Mucosa of descending colon (tissue), 3 donors: ENCODE results near the gene ADAMTS19. TPM values are rescaled to one million over a fixed set of nuclear protein-coding genes. Genes with fewer than 3 reads are reported as not detected.

Experiments used
- ATAC-seq: fragments of 200-7000 bp; cut with Tn5 transposase; one replicate; pipeline ENCODE4 v1.9.1; 2020; ENCODE audit warnings: mild to moderate bottlenecking, moderate library complexity
- DNase-seq, 3 donors: peaks; one replicate each; pipeline ENCODE4 v3.0.0-alpha.2; 2020
- H3K36me3 ChIP-seq: fragments of 200-600 bp; one replicate; pipeline ENCODE4 v1.8.0; 2021; ENCODE audit warnings: low read depth, mild to moderate bottlenecking
- H3K4me1 ChIP-seq: fragments of 200-600 bp; one replicate; pipeline ENCODE4 v1.8.0; 2021; ENCODE audit warnings: low read depth, mild to moderate bottlenecking
- H3K4me3 ChIP-seq: fragments of 200-600 bp; one replicate; pipeline ENCODE4 v1.8.0; 2021; ENCODE audit warnings: mild to moderate bottlenecking
- H3K9me3 ChIP-seq: fragments of 200-600 bp; one replicate; pipeline ENCODE4 v1.8.0; 2021; ENCODE audit warnings: mild to moderate bottlenecking
- intact Hi-C, 2 donors: fragments of 100-400 bp; cut with DNase I in 1 of 2; cut with micrococcal nuclease in 1 of 2; formaldehyde crosslinking; loops; one replicate each; pipeline versions ENCODE4 v1.11.0 to v1.11.1; 2022; cut with DNase I, micrococcal nuclease
- total RNA-seq, 3 donors: library from RNA; stranded (reverse); fragmentation: NEBNext Ultra II Directional in 2 of 3; extraction: Animal tissue kit (Norgen Biotek cat#: 25700) in 2 of 3; gene quantifications; one replicate each; pipeline versions ENCODE4 v1.2.1 to v1.2.4, GENCODE V29; 2021 to 2023
- TF ChIP-seq, protein P1 (sequence below): fragments of 200-600 bp; IDR thresholded peaks from one replicate; pipeline ENCODE4 v1.8.0; 2022; ENCODE audit warnings: antibody characterized with exemption, mild to moderate bottlenecking
- donor health status: DM: no; HTN: no; CAD: no; lungs with moderate emphysema.
- donor health status: DM: no; HTN: no; CAD: no.
- donor health status: DM: no; HTN: yes; CAD: no.

The ADAMTS19 gene
- total RNA-seq, 3 donors from 2014 or later, result 0.12 to 1.6 (median 0.75) TPM

DNA sequence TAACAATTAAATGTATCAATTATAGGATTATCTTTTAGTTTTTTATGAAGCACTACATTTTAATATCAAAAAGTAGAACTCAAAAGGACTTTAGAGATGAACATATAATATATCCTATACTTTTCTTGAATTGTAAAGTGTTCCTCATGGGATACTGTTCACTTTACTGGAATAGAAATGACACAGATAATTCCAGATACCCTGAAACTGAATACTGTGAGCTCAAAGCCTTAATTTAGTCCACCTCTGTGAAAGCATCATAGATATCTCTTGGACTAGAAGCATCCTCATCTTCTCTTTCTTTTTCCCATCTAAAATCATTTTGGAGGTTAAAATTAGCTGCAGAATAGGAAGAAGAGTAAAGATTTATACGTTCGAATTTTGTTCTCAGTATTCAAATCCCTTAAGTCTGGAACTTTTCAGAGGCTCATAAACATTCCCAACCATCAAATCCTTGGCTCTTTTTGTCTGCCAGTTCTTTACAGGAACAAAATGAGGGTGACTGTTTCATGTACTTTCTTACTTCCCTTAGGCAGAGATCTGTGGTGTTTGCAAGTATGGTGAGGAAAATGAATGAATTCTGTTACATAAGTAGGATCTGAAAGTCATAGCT lies 49.4 kb downstream of the ADAMTS19 start:
- no peak for ATAC-seq
- no peak for DNase-seq
- no peak overlapping the region for H3K4me3 ChIP-seq
- TF ChIP-seq, protein P1, sequence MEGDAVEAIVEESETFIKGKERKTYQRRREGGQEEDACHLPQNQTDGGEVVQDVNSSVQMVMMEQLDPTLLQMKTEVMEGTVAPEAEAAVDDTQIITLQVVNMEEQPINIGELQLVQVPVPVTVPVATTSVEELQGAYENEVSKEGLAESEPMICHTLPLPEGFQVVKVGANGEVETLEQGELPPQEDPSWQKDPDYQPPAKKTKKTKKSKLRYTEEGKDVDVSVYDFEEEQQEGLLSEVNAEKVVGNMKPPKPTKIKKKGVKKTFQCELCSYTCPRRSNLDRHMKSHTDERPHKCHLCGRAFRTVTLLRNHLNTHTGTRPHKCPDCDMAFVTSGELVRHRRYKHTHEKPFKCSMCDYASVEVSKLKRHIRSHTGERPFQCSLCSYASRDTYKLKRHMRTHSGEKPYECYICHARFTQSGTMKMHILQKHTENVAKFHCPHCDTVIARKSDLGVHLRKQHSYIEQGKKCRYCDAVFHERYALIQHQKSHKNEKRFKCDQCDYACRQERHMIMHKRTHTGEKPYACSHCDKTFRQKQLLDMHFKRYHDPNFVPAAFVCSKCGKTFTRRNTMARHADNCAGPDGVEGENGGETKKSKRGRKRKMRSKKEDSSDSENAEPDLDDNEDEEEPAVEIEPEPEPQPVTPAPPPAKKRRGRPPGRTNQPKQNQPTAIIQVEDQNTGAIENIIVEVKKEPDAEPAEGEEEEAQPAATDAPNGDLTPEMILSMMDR, result no peak
- intact Hi-C loops, result no loop called here
- H3K9me3 ChIP-seq, result no peaks in the 10 kb centered on the region
- no peaks in the 10 kb centered on the region for H3K36me3 ChIP-seq
- no peaks in the 10 kb centered on the region for H3K4me1 ChIP-seq

DNA sequence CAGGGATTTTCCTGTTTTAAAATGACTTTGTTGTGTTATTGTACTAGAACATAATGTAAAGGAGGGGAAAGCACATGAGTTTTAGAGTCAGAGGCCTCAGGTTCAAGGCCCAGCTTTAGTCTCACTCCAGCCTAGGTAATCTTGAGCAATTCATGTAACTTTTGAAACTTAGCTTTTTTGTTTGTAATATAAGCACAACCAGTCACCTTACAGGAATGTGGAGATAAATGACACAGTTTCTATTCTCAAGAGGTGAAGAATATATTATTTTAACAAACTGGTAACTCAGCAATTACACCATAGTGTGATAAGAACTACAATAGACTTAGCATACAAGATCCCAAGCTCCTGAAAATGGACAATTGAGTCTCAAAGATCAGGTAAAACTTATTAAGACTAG lies 51.2 kb downstream of the ADAMTS19 start:
- intact Hi-C loops, result no loop called here
- ATAC-seq, result no peak
- no peak for DNase-seq

DNA sequence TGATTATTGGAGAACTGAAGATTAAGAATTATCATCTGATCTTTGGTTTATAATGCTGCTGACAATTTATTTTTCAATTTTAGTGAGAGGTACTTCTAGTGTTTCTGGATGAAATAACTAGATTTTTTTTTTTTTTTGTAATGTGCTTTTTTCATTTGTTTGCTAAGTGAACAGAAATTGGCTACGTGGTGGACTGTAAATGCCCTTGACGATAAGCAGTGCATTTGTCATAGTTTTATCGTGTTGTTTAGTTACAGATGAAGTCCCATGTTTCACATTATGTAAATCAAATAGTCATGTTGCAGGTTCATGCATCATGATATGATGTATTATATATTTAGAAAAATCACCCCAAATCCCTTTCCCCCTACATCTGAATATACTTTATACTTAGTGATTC lies 81.0 kb downstream of the ADAMTS19 start:
- ATAC-seq (no peak), DNase-seq (no peak)
- Histone ChIP-seq H3K4me1 (no peaks in the 10 kb centered on the region), H3K36me3 (no peaks in the 10 kb centered on the region), H3K9me3 (no peaks in the 10 kb centered on the region), H3K4me3 (no peak overlapping the region)
- intact Hi-C loops, result no loop called here
- TF ChIP-seq, protein P1, result no peak

More for the DNA sequence above, 51.2 kb downstream of the ADAMTS19 start:
- Histone ChIP-seq H3K4me1 (no peaks in the 10 kb centered on the region), H3K9me3 (no peaks in the 10 kb centered on the region), H3K36me3 (no peaks in the 10 kb centered on the region), H3K4me3 (no peak overlapping the region)
- TF ChIP-seq, protein P1, result no peak

DNA sequence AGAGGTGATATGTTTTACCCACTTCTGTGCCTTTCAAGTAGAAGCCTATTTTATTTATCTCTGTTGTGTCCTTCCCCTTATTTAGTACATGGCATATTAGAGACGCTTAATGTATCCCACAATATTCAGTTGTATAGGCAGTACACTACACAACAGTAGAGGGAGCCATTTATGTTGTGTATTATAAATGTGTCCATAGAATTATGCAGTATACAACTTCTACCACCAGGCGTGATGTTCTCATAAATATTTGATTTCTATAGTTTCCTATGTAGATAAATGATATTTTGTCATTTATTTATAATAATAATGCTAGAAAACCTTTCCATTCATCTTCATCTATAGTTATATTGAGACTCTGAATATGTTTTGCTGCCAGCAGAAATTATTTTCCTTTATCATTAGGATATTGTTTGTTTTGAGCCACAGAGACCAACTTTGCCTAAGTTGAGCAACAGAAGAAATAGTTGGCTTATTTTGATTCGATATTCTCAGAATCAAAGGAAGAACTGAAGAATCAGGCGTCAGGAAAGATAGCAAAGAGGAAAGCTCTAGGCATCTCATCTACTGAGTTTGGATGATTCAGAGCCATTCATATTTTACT lies 81.7 kb downstream of the ADAMTS19 start:
- Histone ChIP-seq H3K36me3 (no peaks in the 10 kb centered on the region), H3K4me1 (no peaks in the 10 kb centered on the region), H3K9me3 (no peaks in the 10 kb centered on the region), H3K4me3 (no peak overlapping the region)
- no peak for ATAC-seq
- DNase-seq, result no peak
- intact Hi-C loops, result no loop called here
- TF ChIP-seq, protein P1, result no peak

DNA sequence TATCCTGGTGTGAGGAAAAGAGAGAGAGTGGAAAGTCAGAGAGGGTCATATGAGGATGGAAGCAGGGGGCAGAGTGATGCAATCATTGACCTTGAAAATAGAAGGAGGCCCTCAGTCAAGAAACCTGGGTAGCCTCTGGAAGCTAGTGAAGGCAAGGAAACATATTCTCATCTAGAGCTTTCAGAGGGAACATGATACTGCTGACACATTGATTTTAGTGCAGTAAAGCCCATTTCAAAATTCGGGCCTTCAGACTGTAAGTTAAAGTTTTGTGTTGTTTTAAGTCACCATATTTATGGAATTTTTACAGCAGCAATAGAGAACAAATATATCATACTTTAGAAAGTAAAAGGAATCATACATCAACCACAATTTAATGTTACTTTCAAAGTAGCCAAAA lies 87.0 kb downstream of the ADAMTS19 start:
- Histone ChIP-seq H3K36me3 (no peaks in the 10 kb centered on the region), H3K4me1 (no peaks in the 10 kb centered on the region), H3K4me3 (no peak overlapping the region), H3K9me3 (no peaks in the 10 kb centered on the region)
- TF ChIP-seq, protein P1, result no peak
- ATAC-seq (no peak), DNase-seq (no peak)
- intact Hi-C loops, result no loop called here
